Sciatic nerve (tissue), 2 donors: ENCODE data around the gene GYPC. TPM values are rescaled to one million over a fixed set of nuclear protein-coding genes. Genes with fewer than 3 reads are reported as not detected.
"Not testable (repeated sequence)": the region's sequence is repeated elsewhere in the genome, so short reads cannot be mapped to it uniquely, and the experiment has no call there.

ENCODE experiments used
- ATAC-seq: fragments of 200-7000 bp; cut with Tn5 transposase; one replicate; pipeline ENCODE4 v1.9.1; 2020; ENCODE audit warnings: mild to moderate bottlenecking, moderate library complexity
- DNase-seq: peaks from one replicate; pipeline ENCODE4 v3.0.0-alpha.2; 2020; ENCODE audit warnings: low spot score
- intact Hi-C: fragments of 100-400 bp; cut with DNase I; formaldehyde crosslinking; loops from one replicate; pipeline ENCODE4 v1.14.2; 2022
- total RNA-seq: library from RNA; stranded (reverse); fragmentation: NEBNext Ultra II Directional; extraction: Animal tissue kit (Norgen Biotek cat#: 25700); gene quantifications from one replicate; pipeline ENCODE4 v1.2.1, GENCODE V29; 2021
- donor health status: DM: no; HTN: no; CAD: no.
- donor health status: DM: no; HTN: no; CAD: no.

The GYPC gene
- total RNA-seq, 1 donor from 2014 or later: 89.2 TPM

DNA sequence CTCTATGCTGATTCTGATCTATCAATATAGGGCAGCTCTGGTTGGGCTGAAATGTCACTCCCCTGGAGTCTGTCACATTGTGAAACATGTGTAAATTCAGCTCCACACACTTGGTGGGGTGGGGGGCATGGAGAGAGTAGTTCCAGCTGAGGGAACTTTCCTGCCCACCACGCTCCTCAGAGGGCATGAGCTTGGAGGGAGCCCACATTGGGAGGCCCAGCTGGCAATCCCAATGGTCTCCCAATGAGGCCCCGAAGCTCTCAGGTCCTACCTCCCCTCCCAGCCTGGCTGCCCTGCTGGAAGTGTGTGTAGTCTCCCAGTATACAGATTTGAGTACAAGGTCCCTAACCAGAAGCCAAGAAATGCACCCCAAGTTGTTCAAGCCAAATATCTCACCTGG is 31.5 kb downstream of the GYPC start:
- ATAC-seq (no peak), DNase-seq (no peak)
- intact Hi-C loops: no loop called here

DNA sequence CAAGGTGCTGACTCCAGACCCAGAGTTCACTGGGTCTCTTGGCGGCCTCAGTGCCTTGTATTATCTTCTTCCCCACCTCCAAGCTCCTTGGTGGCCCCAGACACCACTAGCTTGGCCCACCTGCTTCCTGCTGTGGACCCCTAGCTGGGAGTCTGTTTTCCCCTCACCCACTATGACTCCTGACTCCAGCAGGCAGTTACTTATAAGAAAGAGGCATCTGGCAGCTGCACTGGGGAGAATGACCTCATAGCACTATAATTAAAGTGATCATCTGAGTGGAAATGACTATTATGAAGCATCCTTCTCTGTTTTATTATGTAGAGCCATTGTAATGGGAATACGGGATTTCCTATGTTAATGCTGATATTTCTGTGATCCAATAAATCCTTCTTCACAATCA is 32.6 kb downstream of the GYPC start:
- ATAC-seq, intact Hi-C loops, DNase-seq: not testable (repeated sequence)

DNA sequence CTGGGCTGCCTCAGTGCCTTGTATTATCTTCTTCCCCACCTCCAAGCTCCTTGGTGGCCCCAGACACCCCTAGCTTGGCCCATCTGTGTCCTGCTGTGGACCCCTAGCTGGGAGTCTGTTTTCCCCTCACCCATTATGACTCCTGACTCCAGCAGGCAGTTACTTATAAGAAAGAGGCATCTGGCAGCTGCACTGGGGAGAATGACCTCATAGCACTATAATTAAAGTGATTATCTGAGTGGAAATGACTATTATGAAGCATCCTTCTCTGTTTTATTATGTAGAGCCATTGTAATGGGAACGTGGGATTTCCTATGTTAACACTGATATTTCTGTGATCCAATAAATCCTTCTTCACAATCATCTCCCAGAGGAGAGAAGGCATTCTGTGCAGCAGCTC is 36.3 kb downstream of the GYPC start:
- not testable (repeated sequence) for ATAC-seq

DNA sequence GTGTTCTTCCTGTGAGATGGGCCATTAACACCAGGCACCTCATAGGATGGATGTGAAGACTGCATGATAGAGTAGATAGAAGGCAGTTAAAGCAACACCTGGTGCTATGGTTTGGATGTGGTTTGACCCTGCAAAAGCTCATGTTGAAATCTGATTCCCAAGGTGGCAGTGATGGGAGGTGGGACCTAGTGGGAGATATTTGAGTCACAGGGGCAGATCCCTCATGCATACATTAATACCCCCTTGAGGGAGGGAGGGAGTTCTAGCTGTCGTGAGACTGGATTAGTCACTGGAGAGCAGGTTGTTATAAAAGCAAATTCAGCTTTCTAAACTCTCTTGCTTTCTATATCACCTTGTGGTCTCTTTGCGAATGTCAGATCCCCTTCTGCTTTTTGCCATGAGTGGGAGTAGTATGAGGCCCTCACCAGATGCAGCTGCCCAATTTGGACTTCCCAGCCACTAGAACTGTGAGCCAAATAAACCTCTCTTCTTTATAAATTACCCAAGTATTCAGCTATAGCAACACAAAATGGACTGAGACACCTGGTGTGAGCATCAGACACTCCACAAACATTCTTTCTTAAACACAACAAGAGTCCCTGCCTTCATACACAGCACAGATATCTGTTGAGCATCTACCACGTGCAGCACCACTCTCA is 37.1 kb downstream of the GYPC start:
- intact Hi-C loops, ATAC-seq, DNase-seq: not testable (repeated sequence)

More for the DNA sequence above, 36.3 kb downstream of the GYPC start:
- intact Hi-C loops, DNase-seq: not testable (repeated sequence)

DNA sequence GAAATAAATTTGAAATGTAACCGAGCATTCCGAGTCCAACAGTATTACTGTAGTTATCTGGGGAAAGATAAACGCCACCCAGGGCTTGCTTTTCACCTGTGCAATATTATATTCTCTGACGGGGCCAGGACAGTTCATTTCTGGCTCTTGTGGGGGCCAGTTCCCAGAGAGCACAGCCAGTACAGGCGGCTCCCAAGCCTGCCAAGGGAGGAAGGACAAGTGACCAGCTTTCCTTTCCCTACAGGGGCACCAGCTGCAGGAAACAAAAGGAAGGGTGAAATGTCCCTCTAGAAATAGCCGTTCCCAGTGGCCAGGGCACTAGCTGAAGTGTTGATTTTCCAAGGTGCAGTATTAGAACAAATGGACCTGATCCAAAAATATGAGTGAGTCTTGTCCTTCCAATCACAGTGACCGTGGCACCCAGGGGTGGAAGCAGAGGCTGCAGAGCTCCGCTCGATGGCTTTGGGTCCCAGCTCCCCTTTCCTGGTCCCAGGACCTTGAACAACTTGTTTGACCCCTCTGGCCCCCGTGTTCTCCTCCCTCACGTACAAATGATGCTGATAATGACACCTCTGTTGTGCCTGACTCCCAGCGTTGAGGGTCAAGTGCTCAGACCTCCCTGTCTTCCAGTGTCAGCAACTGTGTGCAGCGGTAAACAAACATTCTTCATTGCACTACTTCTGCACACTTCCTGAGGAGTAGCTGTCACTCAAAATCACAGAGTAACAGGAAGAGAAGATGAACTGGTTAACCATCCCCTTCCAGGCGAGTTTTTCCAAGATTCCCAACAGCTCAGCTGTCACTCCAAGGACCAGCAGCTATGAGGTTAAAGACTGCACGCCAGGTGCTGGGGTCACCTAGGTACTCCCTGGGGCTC is 40.9 kb downstream of the GYPC start:
- no peak for DNase-seq
- intact Hi-C loops: no loop called here
- ATAC-seq: no peak

DNA sequence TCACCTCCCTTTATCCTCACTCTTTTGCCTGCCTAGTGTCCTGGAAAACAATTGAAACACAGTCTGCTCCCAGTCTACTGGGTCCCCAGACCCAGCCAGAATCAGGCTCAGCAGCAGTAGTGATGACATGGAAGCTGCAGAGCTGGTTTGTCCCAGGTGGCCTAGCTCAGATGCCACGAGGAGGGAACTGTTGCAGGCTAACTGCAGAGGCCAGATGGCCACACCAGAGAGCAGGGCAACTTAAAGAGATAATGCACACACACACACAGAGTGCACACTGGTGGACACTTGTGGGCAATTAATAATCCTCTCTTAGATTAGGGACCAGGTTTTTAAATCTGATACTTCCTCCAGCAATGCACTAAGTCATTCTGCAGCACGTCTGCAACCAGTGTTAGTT is 42.4 kb downstream of the GYPC start:
- no peak for ATAC-seq
- intact Hi-C loops: no loop called here
- DNase-seq: no peak

DNA sequence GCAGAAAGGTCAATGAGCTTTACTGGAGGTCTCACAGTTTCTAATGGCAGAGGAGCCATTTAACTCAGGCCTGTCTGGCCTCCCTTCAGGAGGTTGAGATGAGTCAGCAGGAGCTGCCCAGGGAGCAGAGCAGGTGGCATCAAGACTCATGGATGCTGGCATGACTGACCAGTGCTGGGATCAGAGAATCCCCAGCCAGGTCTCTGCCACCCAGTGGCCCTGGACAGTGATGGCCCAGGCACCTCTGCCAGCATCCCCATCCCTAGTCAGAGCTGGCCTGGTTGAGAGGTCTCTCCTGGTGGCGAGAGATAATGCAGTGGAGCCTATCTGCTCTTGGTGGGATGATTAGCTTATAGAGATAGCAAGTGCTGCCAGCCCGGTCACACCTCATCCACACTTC is 43.1 kb downstream of the GYPC start:
- DNase-seq (no peak), ATAC-seq (no peak)
- intact Hi-C loops: no loop called here

DNA sequence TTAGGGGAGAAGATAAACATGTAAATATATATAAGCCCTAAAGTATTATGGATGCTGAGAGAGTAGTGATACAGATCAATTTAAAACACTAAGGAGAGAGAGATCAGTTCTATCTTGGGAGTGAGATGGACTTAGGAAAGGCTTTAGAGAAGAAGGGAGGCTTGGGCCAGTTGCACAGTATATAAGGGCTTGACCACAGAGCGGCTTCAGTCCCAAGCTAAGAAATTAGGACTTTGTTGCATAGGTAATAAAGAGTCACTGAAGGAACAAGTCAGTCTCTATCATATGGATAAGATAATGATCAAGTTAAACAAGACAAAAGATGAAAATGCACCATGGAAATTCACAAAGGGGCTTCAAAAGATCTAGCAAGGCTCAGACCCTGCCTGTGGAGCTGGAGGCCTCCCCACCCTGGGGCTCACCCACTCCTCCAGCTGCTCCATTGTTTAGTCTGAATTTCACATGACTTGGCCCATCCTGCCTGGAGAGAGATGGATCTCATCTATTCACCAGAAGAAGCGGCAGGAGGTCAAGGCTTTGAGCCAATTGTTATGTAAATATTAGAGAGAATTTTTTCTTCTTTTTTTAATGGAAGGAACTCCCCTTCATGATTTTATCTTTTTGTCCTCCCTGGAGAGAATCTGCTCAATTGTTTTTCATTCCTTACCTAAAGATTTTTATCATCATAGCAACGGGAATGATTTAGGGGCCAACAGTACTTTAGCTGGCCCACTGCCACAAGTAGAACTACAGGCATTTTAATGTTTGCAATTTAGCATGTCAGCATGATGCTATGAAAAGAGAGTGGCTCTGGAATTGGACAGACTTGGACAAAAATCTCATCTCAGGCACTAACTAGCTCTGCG is 44.0 kb downstream of the GYPC start:
- ATAC-seq (peak; percentile 50), DNase-seq (no peak)
- intact Hi-C loops: no loop called here

DNA sequence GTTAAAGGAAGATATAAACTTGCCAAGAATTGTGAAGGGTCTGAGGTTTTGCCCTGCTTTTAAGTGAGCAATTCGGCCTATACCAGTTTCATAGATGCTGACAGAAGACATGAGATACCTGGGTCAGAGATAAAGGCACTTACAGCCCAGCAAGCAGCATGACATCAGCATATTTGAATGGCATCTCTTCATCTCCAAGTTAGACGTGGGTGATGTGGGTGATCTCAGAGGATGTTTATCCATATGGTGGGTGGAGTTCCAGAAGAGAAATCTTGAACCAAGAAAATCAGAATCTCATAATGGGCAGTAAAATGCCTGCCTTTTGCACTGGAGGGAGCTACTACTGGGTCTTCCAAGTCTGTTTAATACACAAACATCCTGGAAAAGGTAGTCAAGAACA is 44.7 kb downstream of the GYPC start:
- intact Hi-C loops: no loop called here
- ATAC-seq (no peak), DNase-seq (no peak)

DNA sequence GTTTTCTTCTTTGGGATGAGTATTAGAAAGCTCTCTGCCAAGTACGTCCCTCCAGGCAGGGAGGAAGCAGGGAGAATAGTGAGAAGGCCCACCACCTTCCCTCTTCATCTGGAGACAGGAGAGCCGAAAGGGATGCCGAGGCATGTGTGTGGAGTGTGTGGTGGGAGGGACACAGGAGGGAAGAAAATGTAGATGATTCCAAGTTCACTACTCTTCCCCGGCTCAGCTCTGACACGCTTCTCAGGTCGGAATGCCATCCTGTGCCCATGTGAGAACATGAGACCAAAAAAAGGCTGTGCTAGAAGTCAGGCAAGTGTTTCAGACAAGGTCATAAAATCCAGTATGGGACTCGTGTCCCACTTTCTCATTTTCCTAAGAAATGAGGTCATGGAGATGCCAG is 47.4 kb downstream of the GYPC start:
- no peak for ATAC-seq
- intact Hi-C loops: no loop called here
- DNase-seq: no peak

DNA sequence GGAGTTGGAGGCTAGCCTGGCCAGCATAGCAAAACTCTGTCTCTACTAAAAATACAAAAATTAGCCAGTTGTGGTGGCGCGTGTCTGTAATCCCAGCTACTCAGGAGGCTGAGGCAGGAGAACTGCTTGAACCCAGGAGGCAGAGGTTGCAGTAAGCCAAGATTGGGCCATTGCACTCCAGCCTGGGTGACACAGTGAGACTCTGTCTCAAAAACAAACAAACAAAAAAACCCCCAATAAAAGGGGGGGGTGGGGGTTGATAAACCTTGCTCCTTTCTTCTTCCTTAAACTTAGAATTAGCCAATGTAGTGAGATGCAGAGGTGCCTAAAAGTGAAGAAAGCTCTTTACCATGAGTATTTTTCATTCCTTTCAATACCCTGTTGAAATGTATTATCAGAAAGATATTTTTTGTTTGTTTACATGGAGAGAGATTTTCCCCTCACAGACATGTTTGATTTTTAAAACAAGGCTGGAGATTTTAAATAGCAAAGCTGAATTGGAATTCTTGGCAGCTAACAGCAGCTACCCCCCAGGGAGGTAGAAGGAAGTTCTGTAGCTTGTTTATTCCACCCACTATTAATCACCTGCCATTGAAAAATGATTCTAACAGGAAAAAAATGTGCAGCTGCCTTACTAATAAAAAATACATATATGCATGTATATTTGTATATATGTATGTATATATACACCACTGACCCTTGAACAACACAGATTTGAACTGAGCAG is 48.6 kb downstream of the GYPC start:
- intact Hi-C loops: no loop called here
- peak; percentile 55 for ATAC-seq

DNA sequence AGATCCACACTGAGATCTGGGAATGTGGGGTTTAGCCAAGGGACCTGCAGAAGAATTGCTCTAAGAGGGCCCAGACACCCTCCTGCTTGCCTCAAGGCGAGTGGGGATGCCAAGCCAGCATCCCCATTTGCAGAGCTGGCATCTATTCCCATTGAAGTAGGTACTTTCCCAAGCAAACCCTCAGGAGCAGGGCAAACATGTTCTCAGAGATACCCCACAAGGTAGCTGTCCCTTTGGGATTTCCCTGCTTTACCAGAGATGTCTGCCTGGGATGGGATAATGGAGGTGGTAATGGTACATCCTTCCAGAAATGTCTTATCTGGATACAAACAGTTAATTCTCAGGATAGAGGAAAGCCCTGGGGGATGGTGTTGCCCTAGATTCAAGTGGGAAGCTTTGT is 51.2 kb downstream of the GYPC start:
- DNase-seq (no peak), ATAC-seq (no peak)
- intact Hi-C loops: no loop called here

More for the DNA sequence above, 48.6 kb downstream of the GYPC start:
- no peak for DNase-seq

DNA sequence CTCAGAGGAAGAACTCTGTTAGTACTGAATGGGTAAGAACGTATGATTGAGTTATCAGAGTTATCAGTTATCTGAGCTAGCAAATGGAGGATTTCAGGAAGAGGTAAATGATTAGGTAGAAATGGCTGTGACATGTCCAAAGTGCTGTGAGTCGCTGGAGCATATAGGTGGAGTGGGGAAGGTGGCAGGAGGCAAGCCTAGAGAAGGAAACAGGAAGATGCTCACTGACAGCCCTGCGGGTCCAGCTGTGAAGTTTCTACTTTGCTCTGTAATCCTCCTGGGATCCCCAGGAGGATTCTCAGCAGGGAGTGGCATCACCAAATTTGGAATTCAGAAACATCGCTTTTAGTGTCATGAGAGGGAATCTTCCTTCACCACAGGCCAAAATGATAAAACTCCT is 52.0 kb downstream of the GYPC start:
- intact Hi-C loops: no loop called here
- ATAC-seq (no peak), DNase-seq (no peak)

DNA sequence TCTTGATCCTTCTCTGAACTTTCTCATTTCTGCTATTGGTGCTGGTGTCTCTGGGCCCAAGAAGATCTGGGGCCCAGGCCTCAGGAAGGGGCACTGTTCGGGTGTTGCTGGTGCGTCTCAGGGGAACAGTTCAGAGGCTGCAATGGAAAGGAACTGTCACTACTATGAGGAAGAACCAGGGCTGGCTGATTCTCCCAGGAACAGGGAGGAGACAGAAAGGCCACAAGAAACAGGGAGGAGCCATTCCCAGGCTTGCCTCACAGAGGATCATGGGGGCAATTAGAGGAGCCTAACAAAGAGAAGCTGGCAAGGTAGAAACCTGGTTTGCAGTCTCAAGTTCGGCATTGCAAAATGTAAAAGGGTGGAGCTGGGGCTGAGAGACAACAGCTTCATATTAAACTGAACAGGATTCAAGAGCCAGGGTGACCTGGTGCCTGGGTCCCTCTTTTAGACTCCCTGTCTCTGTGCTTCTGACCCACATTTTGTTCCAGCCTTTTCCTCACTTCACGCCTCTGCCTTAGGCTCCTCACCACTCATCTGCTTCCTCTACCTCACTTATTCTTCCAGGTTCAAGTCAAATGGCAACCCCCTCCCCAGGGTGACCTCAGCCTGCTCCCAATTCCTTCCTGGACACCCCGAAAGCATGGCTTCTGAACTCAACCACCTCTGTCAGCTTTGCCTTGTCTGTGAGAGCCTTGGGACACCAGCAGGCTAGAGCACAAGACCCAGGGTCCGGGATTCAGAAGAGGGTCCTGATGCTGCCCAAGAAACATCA is 58.4 kb downstream of the GYPC start:
- ATAC-seq: peak; percentile 45
- DNase-seq: no peak
- intact Hi-C loops: no loop called here

DNA sequence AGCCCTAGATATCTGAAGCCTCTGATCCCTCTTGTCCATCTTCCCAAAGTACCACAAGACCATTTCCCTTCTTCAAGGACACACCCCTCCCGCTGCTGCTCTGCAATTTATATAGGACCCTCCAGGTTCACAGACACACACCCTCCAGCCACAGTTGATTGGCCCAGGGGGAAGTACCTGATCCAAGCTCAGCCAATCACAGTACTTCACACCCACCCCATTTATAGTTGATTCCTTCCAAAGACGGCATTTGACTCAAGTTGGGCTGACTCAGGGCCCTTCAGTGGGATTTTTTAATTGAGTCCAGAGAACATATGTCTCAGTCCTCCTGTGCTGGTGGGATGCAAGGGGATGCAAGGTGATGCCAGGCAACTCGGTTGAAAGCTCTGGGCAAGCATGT is 59.2 kb downstream of the GYPC start:
- ATAC-seq: no peak
- DNase-seq: no peak
- intact Hi-C loops: no loop called here

DNA sequence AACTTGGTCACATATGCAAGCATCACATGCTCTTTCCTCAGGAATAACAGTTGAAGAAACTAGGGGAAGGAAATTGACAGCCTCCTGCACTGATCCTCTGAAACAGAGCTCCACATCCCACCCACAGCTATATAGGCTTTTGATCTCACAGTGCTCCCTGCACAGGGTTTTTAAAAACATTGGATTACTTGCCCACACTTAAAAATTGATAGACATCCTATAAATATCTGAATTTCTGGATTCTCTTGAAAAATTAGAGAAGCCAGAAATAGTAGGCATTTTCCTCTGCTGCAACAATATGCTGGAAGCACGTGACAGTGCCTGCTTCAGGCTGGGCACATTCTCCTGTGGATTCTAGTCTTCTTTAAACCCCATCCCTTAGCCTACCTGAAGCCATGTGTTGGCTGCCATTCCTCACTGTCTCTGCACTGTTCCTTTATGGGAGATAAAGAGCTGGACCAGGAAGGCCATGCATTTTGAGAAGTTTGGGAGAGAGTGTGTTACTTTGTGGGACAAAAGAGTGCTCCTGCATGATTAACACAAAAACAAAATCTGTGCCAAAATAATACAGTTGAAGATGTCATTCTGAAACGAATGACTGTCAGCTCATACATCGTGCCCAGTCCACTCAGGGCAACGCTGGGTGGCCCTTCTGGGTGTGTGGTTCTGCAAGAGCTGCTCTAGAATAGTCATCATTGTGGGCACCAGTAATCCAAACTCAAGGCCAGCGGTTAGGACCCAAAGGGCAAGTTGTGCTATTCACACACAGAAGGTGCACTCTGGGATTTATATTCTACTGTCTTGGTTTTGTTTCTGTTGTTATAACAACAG is 59.8 kb downstream of the GYPC start:
- intact Hi-C loops: no loop called here
- ATAC-seq (no peak), DNase-seq (no peak)

DNA sequence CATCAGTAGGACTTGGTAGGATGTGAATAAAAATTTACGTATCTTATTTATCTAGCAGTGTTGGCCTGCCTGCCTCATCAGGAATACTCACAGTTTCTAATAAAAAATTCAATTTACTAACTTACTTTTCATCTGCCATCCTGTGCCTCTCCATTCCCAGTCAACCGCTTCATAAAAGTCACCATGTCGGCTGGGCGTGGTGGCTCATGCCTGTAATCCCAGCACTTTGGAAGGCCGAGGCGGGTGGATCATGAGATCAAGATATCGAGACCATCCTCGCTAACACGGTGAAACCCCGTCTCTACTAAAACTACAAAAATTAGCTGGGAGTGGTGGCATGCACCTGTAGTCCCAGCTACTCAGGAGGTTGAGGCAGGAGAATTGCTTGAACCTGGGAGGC is 61.3 kb downstream of the GYPC start:
- intact Hi-C loops, ATAC-seq: not testable (repeated sequence)

More for the DNA sequence above, 61.3 kb downstream of the GYPC start:
- not testable (repeated sequence) for DNase-seq
